H1 (cell line): ENCODE results near the gene LRRC15.

Experiments
- CEBPB ChIP-seq: IDR thresholded peaks from 2 replicates; pipeline ENCODE4 v1.6.1; 2012; ENCODE audit warnings: low read depth, low read length
- CTBP2 ChIP-seq: IDR thresholded peaks from 2 replicates; pipeline ENCODE4 v1.7.0; 2011; ENCODE audit warnings: borderline replicate concordance, mild to moderate bottlenecking, moderate library complexity, mixed read lengths, low read length; ENCODE audit not compliant: insufficient read depth, insufficient read length
- CTCF ChIP-seq, 3 experiments: IDR thresholded peaks; 1 replicate in 2 of 3; 2 replicates in 1 of 3; pipeline versions ENCODE4 v1.5.1 to v1.6.1; 2011; ENCODE audit warnings: low read length in 3 of 3, mild to moderate bottlenecking in 3 of 3, inconsistent platforms in 2 of 3, low read depth in 1 of 3, moderate library complexity in 1 of 3; ENCODE audit not compliant: insufficient read depth in 1 of 3; ENCODE audit errors: control extremely low read depth in 1 of 3
- EZH2 ChIP-seq: fragments of 200-600 bp; sonication (generic); IDR thresholded peaks from 2 replicates; pipeline ENCODE4 v1.7.1; 2012; ENCODE audit warnings: low read depth, mild to moderate bottlenecking, moderate library complexity, low read length, inconsistent platforms; ENCODE audit not compliant: severe bottlenecking
- MAX ChIP-seq: IDR thresholded peaks from 2 replicates; pipeline ENCODE4 v1.6.1; 2012; ENCODE audit warnings: inconsistent platforms
- PHF8 ChIP-seq: fragments of 200-600 bp; sonication (generic); conservative IDR thresholded peaks from 2 replicates; pipeline ENCODE4 v1.7.1; 2012; ENCODE audit warnings: low read depth, mild to moderate bottlenecking, inconsistent platforms, low read length, moderate library complexity
- POLR2A ChIP-seq, 2 experiments: IDR thresholded peaks; 1 replicate in 1 of 2; 2 replicates in 1 of 2; pipeline ENCODE4 v1.6.1; 2011; ENCODE audit warnings: low read depth in 2 of 2, low read length in 2 of 2, mild to moderate bottlenecking in 2 of 2; ENCODE audit errors: control extremely low read depth in 1 of 2
- RAD21 ChIP-seq, 2 experiments: IDR thresholded peaks in 1 of 2; conservative IDR thresholded peaks in 1 of 2; 2 replicates each; pipeline ENCODE4 v1.6.1; 2011; ENCODE audit warnings: low read depth in 2 of 2, low read length in 2 of 2, improper control_type of control experiment in 1 of 2, inconsistent platforms in 1 of 2, mild to moderate bottlenecking in 1 of 2, moderate library complexity in 1 of 2
- TAF1 ChIP-seq: IDR thresholded peaks from 2 replicates; pipeline ENCODE4 v1.6.1; 2011; ENCODE audit warnings: mild to moderate bottlenecking, low read depth, low read length

GRCh38 chr3:194368918-194369317, 625 bp downstream of the LRRC15 start:
- TF ChIP-seq PHF8 (no peak), RAD21 (IDR thresholded peaks at IDR 0.05 in 1 of 2, conservative IDR thresholded peaks at IDR 0.05 in 1 of 2; ENCODE audit: low read depth in 2 of 2, low read length in 2 of 2) (no peak), EZH2 (no peak), CTBP2 (no peak), POLR2A (IDR thresholded peaks at IDR 0.05; ENCODE audit: control extremely low read depth in 1 of 2, low read depth in 2 of 2, low read length in 2 of 2) (no peak), CEBPB (no peak), CTCF (IDR thresholded peaks at IDR 0.05; ENCODE audit: control extremely low read depth in 1 of 3, insufficient read depth in 1 of 3, low read depth in 1 of 3, low read length in 3 of 3) (no peak), MAX (no peak), TAF1 (no peak)
